Stomach (tissue), 9 donors: ENCODE measurements around the gene PPIP5K2. TPM values are rescaled to one million over a fixed set of nuclear protein-coding genes. Genes with fewer than 3 reads are reported as not detected.

Experiments used
- DNase-seq, 2 donors: peaks; one replicate each; pipeline versions ENCODE4 v3.0.0 to v3.0.0-alpha.2; 2013 to 2019
- H3K27ac ChIP-seq, 5 donors: fragments of 200-600 bp in 4 of 5; sonication (generic) in 4 of 5; one replicate each; pipeline ENCODE4 v1.5.1; 2013 to 2019; ENCODE audit warnings: mild to moderate bottlenecking in 1 of 5, moderate library complexity in 1 of 5
- H3K27me3 ChIP-seq, 3 donors: fragments of 200-600 bp; sonication (generic); one replicate each; pipeline ENCODE4 v1.5.1; 2017 to 2019; ENCODE audit warnings: mixed run types in 1 of 3
- H3K36me3 ChIP-seq, 4 donors: fragments of 200-600 bp; sonication (generic); 1 replicate in 3 of 4; 2 replicates in 1 of 4; pipeline ENCODE4 v1.5.1; 2016 to 2019
- H3K4me1 ChIP-seq, 4 donors: fragments of 200-600 bp; sonication (generic); one replicate each; pipeline ENCODE4 v1.5.1; 2016 to 2019
- H3K4me3 ChIP-seq, 4 donors: fragments of 200-600 bp; sonication (generic) in 3 of 4; one replicate each; pipeline ENCODE4 v1.5.1; 2016 to 2019; ENCODE audit warnings: mild to moderate bottlenecking in 1 of 4
- H3K9me3 ChIP-seq, 4 donors: fragments of 200-600 bp; sonication (generic); one replicate each; pipeline ENCODE4 v1.5.1; 2016 to 2019
- CTCF ChIP-seq, 7 experiments: fragments of 450-650 bp in 4 of 7; fragments of 200-600 bp in 3 of 7; sonication (generic) in 3 of 7; IDR thresholded peaks; one replicate each; pipeline ENCODE4 v1.5.1; 2016 to 2019; ENCODE audit warnings: antibody characterized with exemption in 7 of 7, control low read depth in 2 of 7, mild to moderate bottlenecking in 1 of 7
- EP300 ChIP-seq: sonication (generic); formaldehyde crosslinking; IDR thresholded peaks from one replicate; pipeline ENCODE4 v1.6.1; 2017; ENCODE audit warnings: antibody characterized with exemption
- POLR2A ChIP-seq, 4 donors: fragments of 450-650 bp; IDR thresholded peaks; one replicate each; pipeline ENCODE4 v1.6.1; 2016; ENCODE audit warnings: antibody characterized with exemption in 4 of 4, control low read depth in 2 of 4, mild to moderate bottlenecking in 1 of 4, moderate library complexity in 1 of 4
- POLR2AphosphoS5 ChIP-seq, 3 donors: sonication (generic); formaldehyde crosslinking; IDR thresholded peaks; one replicate each; pipeline ENCODE4 v1.6.1; 2016; ENCODE audit warnings: antibody characterized with exemption in 3 of 3
- WGBS, 5 donors: extraction: QIAGEN DNeasy Blood & Tissue Kit in 3 of 5; methylation state at CpG; one replicate each; pipeline versions ENCODE4 v1.1.5 to v1.1.7; 2013 to 2018; 5-methylcytosine and 5-hydroxymethylcytosine counted together
- intact Hi-C: fragments of 100-400 bp; cut with DNase I; formaldehyde crosslinking; loops from one replicate; pipeline ENCODE4 v1.15.1; 2023; ENCODE audit warnings: low total_unique reads
- polyA plus RNA-seq, 3 donors: library from polyadenylated mRNA; stranded (reverse); fragments of 200-250 nt; gene quantifications; one replicate each; pipeline ENCODE4 v1.2.3, GENCODE V29; 2013
- total RNA-seq, 5 donors: library from RNA; depleted of rRNA; stranded (reverse); fragments of >200 nt; gene quantifications; one replicate each; pipeline versions ENCODE4 v1.1.0 to v1.2.3, GENCODE V29; 2014 to 2016
- donor health status: healthy with polysubstance abuse.
- donor health status: Bipolar disorder and iron deficiency.
- donor health status: healthy.

PPIP5K2 gene
- total and polyA plus RNA-seq, 8 donors, result 12.1 to 101 (median 28.2) TPM

DNA sequence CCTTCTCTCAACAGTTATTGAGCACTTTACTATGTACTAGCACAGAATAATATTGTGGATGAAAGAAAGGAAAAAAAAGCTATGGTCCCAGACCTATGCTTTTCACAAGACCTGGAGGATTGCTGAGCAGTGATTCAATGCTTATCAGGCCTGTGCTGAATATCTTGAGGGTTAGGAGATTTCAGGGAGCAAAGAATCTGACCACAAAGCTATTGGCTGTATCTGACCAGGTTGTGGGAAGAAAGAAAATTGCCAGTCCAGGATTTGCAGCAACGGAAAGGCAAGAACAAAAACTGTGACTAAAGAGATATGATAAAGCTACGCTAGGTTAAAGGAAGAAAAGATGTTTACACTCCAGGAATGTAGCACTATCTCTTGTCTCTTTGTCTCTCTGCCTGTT lies 123.6 kb downstream of the PPIP5K2 start:
- DNase-seq, result no peak
- H3K36me3 ChIP-seq, result no peaks in the 10 kb centered on the region
- no peaks in the 10 kb centered on the region for H3K27me3 ChIP-seq
- H3K27ac ChIP-seq, result no peak overlapping the region
- TF ChIP-seq CTCF (IDR thresholded peaks at IDR 0.05), result no peak
- TF ChIP-seq POLR2A (IDR thresholded peaks at IDR 0.05), result no peak
- no peak for TF ChIP-seq EP300
- TF ChIP-seq POLR2AphosphoS5 (IDR thresholded peaks at IDR 0.05), result no peak
- WGBS, 5 donors, result 31 to 50% (median 33%) methylated on average over 2 of the region's 2 CpGs
- H3K4me1 ChIP-seq, result no peaks in the 10 kb centered on the region
- peaks cover 0 to 13% (median 5%) of the 10 kb centered on the region in 4 donors for H3K9me3 ChIP-seq
- no peak overlapping the region for H3K4me3 ChIP-seq
- intact Hi-C loops, result no loop called here

DNA sequence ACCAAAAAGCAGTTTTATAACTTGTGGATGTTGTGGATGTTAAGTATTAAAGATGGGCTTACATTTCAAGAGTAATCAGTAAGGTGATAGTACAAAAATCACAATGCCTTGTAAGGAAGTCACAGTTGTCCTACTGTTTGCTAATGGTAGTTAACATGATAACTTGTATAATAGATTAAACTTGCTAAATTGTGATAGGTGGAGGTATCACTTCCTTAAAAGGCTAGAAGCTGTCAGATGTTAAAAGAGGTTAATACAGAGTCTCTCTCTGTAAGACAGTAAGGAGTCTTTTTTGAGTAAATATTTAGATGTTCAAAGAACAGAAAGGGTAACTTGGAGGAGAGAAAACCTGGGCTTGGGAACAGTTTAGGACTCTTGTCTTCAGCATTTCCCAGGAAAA lies 124.3 kb downstream of the PPIP5K2 start:
- no peak overlapping the region for H3K27ac ChIP-seq
- H3K4me3 ChIP-seq, result no peak overlapping the region
- DNase-seq, result no peak
- H3K9me3 ChIP-seq, result peaks cover 0 to 9% (median 2%) of the 10 kb centered on the region in 4 donors
- intact Hi-C loops, result no loop called here
- TF ChIP-seq EP300 (no peak), CTCF (IDR thresholded peaks at IDR 0.05) (no peak), POLR2A (IDR thresholded peaks at IDR 0.05) (no peak), POLR2AphosphoS5 (IDR thresholded peaks at IDR 0.05) (no peak)
- no peaks in the 10 kb centered on the region for H3K36me3 ChIP-seq
- no peaks in the 10 kb centered on the region for H3K27me3 ChIP-seq
- H3K4me1 ChIP-seq, result no peaks in the 10 kb centered on the region

DNA sequence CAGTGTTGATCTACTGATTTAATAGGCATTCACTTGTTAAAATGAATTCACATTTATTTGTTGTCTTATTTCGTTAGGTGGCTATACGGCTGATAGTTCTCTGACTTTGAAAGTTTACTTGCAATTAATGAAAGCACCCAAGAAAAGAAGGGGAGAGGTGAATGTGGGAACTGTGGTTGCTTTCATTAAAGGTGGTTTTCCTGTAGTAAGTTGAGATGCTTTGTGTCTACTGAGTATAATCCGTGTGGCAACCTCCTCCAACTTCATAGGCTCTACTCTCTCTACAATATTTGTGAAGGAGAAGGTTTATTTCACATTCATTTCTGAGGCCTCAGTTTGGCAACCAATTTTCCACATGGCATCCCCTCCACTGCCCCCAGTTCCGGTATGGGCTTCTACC lies 125.7 kb downstream of the PPIP5K2 start:
- peaks cover 0 to 4% (median 0%) of the 10 kb centered on the region in 4 donors for H3K9me3 ChIP-seq
- 84 to 89% (median 87%) methylated on average over 4 of the region's 4 CpGs for WGBS, 5 donors
- H3K27ac ChIP-seq, result no peak overlapping the region
- no peak for DNase-seq
- no peak for TF ChIP-seq EP300
- TF ChIP-seq POLR2A (IDR thresholded peaks at IDR 0.05), result no peak
- TF ChIP-seq CTCF (IDR thresholded peaks at IDR 0.05), result no peak
- TF ChIP-seq POLR2AphosphoS5 (IDR thresholded peaks at IDR 0.05), result no peak
- no peak overlapping the region for H3K4me3 ChIP-seq
- intact Hi-C loops, result no loop called here
- H3K4me1 ChIP-seq, result no peaks in the 10 kb centered on the region
- H3K27me3 ChIP-seq, result no peaks in the 10 kb centered on the region
- no peaks in the 10 kb centered on the region for H3K36me3 ChIP-seq

- Histone ChIP-seq H3K36me3 (no peaks in the 10 kb centered on the region), H3K9me3 (peaks cover 0 to 1% (median 0%) of the 10 kb centered on the region in 4 donors), H3K27me3 (no peaks in the 10 kb centered on the region), H3K4me3 (no peak overlapping the region), H3K27ac (no peak overlapping the region), H3K4me1 (no peaks in the 10 kb centered on the region)
- TF ChIP-seq POLR2A (IDR thresholded peaks at IDR 0.05) (no peak), EP300 (no peak), POLR2AphosphoS5 (IDR thresholded peaks at IDR 0.05) (no peak), CTCF (IDR thresholded peaks at IDR 0.05) (no peak)
- 95 to 99% (median 97%) methylated on average over 1 of the region's 1 CpG for WGBS, 5 donors
- intact Hi-C loops, result no loop called here
- DNase-seq, result no peak
Measured at GRCh38 chr5:103247118-103247517, 127.0 kb downstream of the PPIP5K2 start.
